Measurements from ENCODE around the gene TRERF1.

The TRERF1 gene

GRCh38 chr6:42302411-42302810 lies 149.3 kb downstream of the TRERF1 start:
- DNase-seq (ENCODE audit: low read depth) = no peak
- no peak for TF ChIP-seq CTCF (IDR thresholded peaks at IDR 0.05; ENCODE audit: low read depth, low read length, missing control alignments)
- in situ Hi-C loops (cut with HindIII; ENCODE audit: low sequenced_read_pairs) = no loop called here
- no peak overlapping the region for H3K4me3 ChIP-seq (ENCODE audit: low read depth, low read length)

GRCh38 chr6:42301986-42302385 lies 149.7 kb downstream of the TRERF1 start:
- in situ Hi-C loops (cut with HindIII; ENCODE audit: low sequenced_read_pairs) = no loop called here
- H3K4me3 ChIP-seq (ENCODE audit: low read depth, low read length) = no peak overlapping the region
- no peak for TF ChIP-seq CTCF (IDR thresholded peaks at IDR 0.05; ENCODE audit: low read depth, low read length, missing control alignments)

GRCh38 chr6:42300701-42301100 lies 151.0 kb downstream of the TRERF1 start:
- no peak overlapping the region for H3K4me3 ChIP-seq (ENCODE audit: low read depth, low read length)
- no peak for TF ChIP-seq CTCF (IDR thresholded peaks at IDR 0.05; ENCODE audit: low read depth, low read length, missing control alignments)
- in situ Hi-C loops (cut with HindIII; ENCODE audit: low sequenced_read_pairs) = no loop called here
- DNase-seq (ENCODE audit: low read depth) = no peak

More at GRCh38 chr6:42301986-42302385, 149.7 kb downstream of the TRERF1 start:
- no peak for DNase-seq (ENCODE audit: low read depth)

- TF ChIP-seq CTCF (IDR thresholded peaks at IDR 0.05; ENCODE audit: low read depth, low read length, missing control alignments) = no peak
- DNase-seq (ENCODE audit: low read depth) = no peak
- no peak overlapping the region for H3K4me3 ChIP-seq (ENCODE audit: low read depth, low read length)
- in situ Hi-C loops (cut with HindIII; ENCODE audit: low sequenced_read_pairs) = no loop called here
Observed at GRCh38 chr6:42300185-42300584, 151.5 kb downstream of the TRERF1 start.

GRCh38 chr6:42297661-42298060 lies 154.1 kb downstream of the TRERF1 start:
- in situ Hi-C loops (cut with HindIII; ENCODE audit: low sequenced_read_pairs) = no loop called here
- no peak for TF ChIP-seq CTCF (IDR thresholded peaks at IDR 0.05; ENCODE audit: low read depth, low read length, missing control alignments)
- H3K4me3 ChIP-seq (ENCODE audit: low read depth, low read length) = no peak overlapping the region
- DNase-seq (ENCODE audit: low read depth) = no peak

GRCh38 chr6:42296614-42297013 lies 155.1 kb downstream of the TRERF1 start:
- DNase-seq (ENCODE audit: low read depth) = no peak
- H3K4me3 ChIP-seq (ENCODE audit: low read depth, low read length) = no peak overlapping the region
- TF ChIP-seq CTCF (IDR thresholded peaks at IDR 0.05; ENCODE audit: low read depth, low read length, missing control alignments) = no peak
- in situ Hi-C loops (cut with HindIII; ENCODE audit: low sequenced_read_pairs) = no loop called here

GRCh38 chr6:42295677-42296076 lies 156.0 kb downstream of the TRERF1 start:
- in situ Hi-C loops (cut with HindIII; ENCODE audit: low sequenced_read_pairs) = no loop called here
- no peak for DNase-seq (ENCODE audit: low read depth)
- TF ChIP-seq CTCF (IDR thresholded peaks at IDR 0.05; ENCODE audit: low read depth, low read length, missing control alignments) = no peak
- no peak overlapping the region for H3K4me3 ChIP-seq (ENCODE audit: low read depth, low read length)
